ENCODE results near the gene NCAPH2.

NCAPH2 gene

GRCh38 chr22:50556703-50557102, 48.7 kb downstream of the NCAPH2 start:
- no peaks in the 10 kb centered on the region for H4K20me1 ChIP-seq (ENCODE audit: control insufficient read depth, insufficient read depth, low read depth, low read length)
- H3K27ac ChIP-seq (ENCODE audit: low read depth, low read length) = no peak overlapping the region
- H3F3A ChIP-seq (ENCODE audit: control insufficient read depth, insufficient read depth) = no peaks in the 10 kb centered on the region
- H3K4me2 ChIP-seq (ENCODE audit: low read length) = no peak overlapping the region
- H3K9me3 ChIP-seq (ENCODE audit: control insufficient read depth, insufficient read depth, low read length) = no peaks in the 10 kb centered on the region
- no peak for TF ChIP-seq EZH2phosphoT487 (IDR thresholded peaks at IDR 0.05; ENCODE audit: borderline replicate concordance, low read length)
- TF ChIP-seq CTCF (IDR thresholded peaks at IDR 0.05; ENCODE audit: low read depth, low read length, poor library complexity, severe bottlenecking) = no peak
- no peak overlapping the region for H3K4me3 ChIP-seq (ENCODE audit: low read length)
- H3K79me2 ChIP-seq (ENCODE audit: control insufficient read depth, low read length) = no peaks in the 10 kb centered on the region
- no peaks in the 10 kb centered on the region for H3K4me1 ChIP-seq (ENCODE audit: control insufficient read depth, low read length)
- H3K36me3 ChIP-seq (ENCODE audit: control insufficient read depth, low read length) = no peaks in the 10 kb centered on the region
- no peaks in the 10 kb centered on the region for H3K9me2 ChIP-seq (replicated peaks; ENCODE audit: control insufficient read depth, low read length)
- H3K27me3 ChIP-seq (ENCODE audit: control insufficient read depth, low read length) = peaks cover 9% of the 10 kb centered on the region; the same call in 1 of the 2 replicates

- H3K4me3 ChIP-seq (ENCODE audit: low read length) = no peak overlapping the region
- no peaks in the 10 kb centered on the region for H3K9me2 ChIP-seq (replicated peaks; ENCODE audit: control insufficient read depth, low read length)
- H3K27ac ChIP-seq (ENCODE audit: low read depth, low read length) = no peak overlapping the region
- H3K4me1 ChIP-seq (ENCODE audit: control insufficient read depth, low read length) = peaks cover 8% of the 10 kb centered on the region
- H3K79me2 ChIP-seq (ENCODE audit: control insufficient read depth, low read length) = no peaks in the 10 kb centered on the region
- no peaks in the 10 kb centered on the region for H4K20me1 ChIP-seq (ENCODE audit: control insufficient read depth, insufficient read depth, low read depth, low read length)
- TF ChIP-seq CTCF (IDR thresholded peaks at IDR 0.05; ENCODE audit: low read depth, low read length, poor library complexity, severe bottlenecking) = no peak
- no peak for TF ChIP-seq EZH2phosphoT487 (IDR thresholded peaks at IDR 0.05; ENCODE audit: borderline replicate concordance, low read length)
- H3K4me2 ChIP-seq (ENCODE audit: low read length) = no peak overlapping the region
- H3K27me3 ChIP-seq (ENCODE audit: control insufficient read depth, low read length) = peaks cover 22% of the 10 kb centered on the region
- no peaks in the 10 kb centered on the region for H3K9me3 ChIP-seq (ENCODE audit: control insufficient read depth, insufficient read depth, low read length)
- no peaks in the 10 kb centered on the region for H3K36me3 ChIP-seq (ENCODE audit: control insufficient read depth, low read length)
- H3F3A ChIP-seq (ENCODE audit: control insufficient read depth, insufficient read depth) = no peaks in the 10 kb centered on the region
These were observed 52.0 kb downstream of the NCAPH2 start for GRCh38 chr22:50560034-50560433.

DNA sequence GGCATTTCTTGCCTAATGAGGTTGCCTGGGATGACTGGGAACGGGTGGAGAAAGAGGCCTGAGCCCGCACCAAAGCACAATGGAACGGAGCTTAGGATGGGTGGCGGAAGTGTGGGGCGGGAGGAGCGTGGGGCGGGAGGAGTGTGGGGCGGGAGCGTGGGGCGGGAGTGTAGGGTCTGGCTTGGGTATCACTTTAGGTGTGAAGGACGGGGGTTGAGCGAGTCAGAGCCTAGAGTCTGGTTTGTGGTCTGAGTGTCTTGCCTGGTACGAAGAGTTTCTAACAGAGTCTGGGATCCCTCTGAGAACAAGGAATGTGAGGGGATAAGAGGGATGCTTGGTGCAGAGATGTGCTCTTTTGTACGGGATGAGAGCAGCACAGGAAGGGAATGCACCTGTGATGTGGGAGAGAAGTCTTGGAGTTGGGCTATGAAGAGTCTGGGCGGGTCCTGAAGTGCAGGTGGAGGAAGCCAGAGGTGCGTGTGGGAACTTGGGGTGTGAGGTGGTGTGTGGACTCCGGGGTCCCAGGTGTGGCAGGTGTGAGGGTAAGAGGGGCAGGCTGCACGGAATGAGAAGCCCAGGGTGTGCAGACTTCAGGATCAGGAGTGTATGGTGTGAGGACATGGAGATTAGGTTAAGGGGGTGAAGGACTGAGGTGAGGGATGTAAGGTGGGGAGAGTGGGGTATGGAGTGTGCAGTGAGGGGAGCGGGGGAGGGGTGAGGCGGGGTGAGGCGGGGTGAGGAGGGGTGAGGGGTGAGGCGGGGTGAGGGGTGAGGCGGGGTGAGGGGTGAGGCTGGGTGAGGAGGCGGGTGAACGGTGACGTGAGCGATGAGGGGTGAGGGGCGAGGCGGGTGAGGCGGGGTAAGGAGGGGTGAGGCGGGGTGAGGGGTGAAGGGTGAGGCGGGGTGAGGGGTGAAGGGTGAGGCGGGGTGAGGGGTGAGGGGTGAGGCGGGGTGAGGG, 53.7 kb downstream of the NCAPH2 start:
- Histone ChIP-seq H3K4me3 (ENCODE audit: low read length) (no peak overlapping the region), H3K36me3 (ENCODE audit: control insufficient read depth, low read length) (no peaks in the 10 kb centered on the region), H3K27me3 (ENCODE audit: control insufficient read depth, low read length) (peaks cover 18% of the 10 kb centered on the region), H3K4me1 (ENCODE audit: control insufficient read depth, low read length) (peaks cover 8% of the 10 kb centered on the region), H3F3A (ENCODE audit: control insufficient read depth, insufficient read depth) (no peaks in the 10 kb centered on the region), H3K79me2 (ENCODE audit: control insufficient read depth, low read length) (no peaks in the 10 kb centered on the region), H3K9me2 (replicated peaks; ENCODE audit: control insufficient read depth, low read length) (no peaks in the 10 kb centered on the region), H3K27ac (ENCODE audit: low read depth, low read length) (no peak overlapping the region), H3K4me2 (ENCODE audit: low read length) (no peak overlapping the region), H3K9me3 (ENCODE audit: control insufficient read depth, insufficient read depth, low read length) (no peaks in the 10 kb centered on the region), H4K20me1 (ENCODE audit: control insufficient read depth, insufficient read depth, low read depth, low read length) (no peaks in the 10 kb centered on the region)
- TF ChIP-seq CTCF (IDR thresholded peaks at IDR 0.05; ENCODE audit: low read depth, low read length, poor library complexity, severe bottlenecking) (no peak), EZH2phosphoT487 (IDR thresholded peaks at IDR 0.05; ENCODE audit: borderline replicate concordance, low read length) (no peak)
